ENCODE results near the gene VPS13C.

VPS13C gene

GRCh38 chr15:61888074-61888780 lies 172.0 kb downstream of the VPS13C start:
- Histone ChIP-seq H3K27me3 (ENCODE audit: low read depth, low read length) (no peaks in the 10 kb centered on the region), H3K36me3 (ENCODE audit: control insufficient read depth in 1 of 2, insufficient read depth in 2 of 2, low read length in 2 of 2) (peaks cover 27 to 30% of the 10 kb centered on the region in 2 donors), H3K9me3 (ENCODE audit: control insufficient read depth in 1 of 2, low read length in 2 of 2) (peaks cover 3 to 4% of the 10 kb centered on the region in 2 donors), H3K4me1 (ENCODE audit: control insufficient read depth in 1 of 2, insufficient read depth in 2 of 2, low read length in 2 of 2) (no peaks in the 10 kb centered on the region), H3K27ac (ENCODE audit: low read length) (no peak overlapping the region), H3K4me3 (ENCODE audit: low read depth in 1 of 2, low read length in 2 of 2) (no peak overlapping the region)

- Histone ChIP-seq H3K36me3 (ENCODE audit: control insufficient read depth in 1 of 2, insufficient read depth in 2 of 2, low read length in 2 of 2) (peaks cover 17 to 25% of the 10 kb centered on the region in 2 donors), H3K27ac (ENCODE audit: low read length) (peak overlapping the region; percentile 27), H3K9me3 (ENCODE audit: control insufficient read depth in 1 of 2, low read length in 2 of 2) (no peaks in the 10 kb centered on the region), H3K27me3 (ENCODE audit: low read depth, low read length) (no peaks in the 10 kb centered on the region), H3K4me1 (ENCODE audit: control insufficient read depth in 1 of 2, insufficient read depth in 2 of 2, low read length in 2 of 2) (no peaks in the 10 kb centered on the region), H3K4me3 (ENCODE audit: low read depth in 1 of 2, low read length in 2 of 2) (no peak overlapping the region)
These were observed 180.2 kb downstream of the VPS13C start for GRCh38 chr15:61880084-61880483.

DNA sequence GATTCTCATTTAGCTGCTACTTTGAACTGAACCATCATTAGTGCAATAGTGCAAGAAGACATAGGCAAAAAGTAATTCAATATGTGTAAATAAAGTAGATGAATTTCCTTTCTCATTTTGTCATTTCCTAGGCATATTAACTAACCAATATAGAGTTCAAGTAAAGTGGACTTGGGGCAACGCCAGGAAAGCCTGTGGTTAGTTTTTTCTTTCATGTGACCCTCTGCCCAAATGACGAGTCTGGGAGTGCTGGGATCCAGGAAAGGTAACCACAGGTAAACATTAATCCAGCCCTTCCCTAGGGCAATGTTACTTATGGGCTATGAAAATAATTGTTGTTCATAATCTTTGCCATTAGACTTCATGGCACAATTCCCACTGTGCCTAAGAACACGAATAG lies 181.0 kb downstream of the VPS13C start:
- H3K27ac ChIP-seq (ENCODE audit: low read length): no peak overlapping the region
- H3K4me1 ChIP-seq (ENCODE audit: control insufficient read depth in 1 of 2, insufficient read depth in 2 of 2, low read length in 2 of 2): no peaks in the 10 kb centered on the region
- H3K27me3 ChIP-seq (ENCODE audit: low read depth, low read length): no peaks in the 10 kb centered on the region
- H3K9me3 ChIP-seq (ENCODE audit: control insufficient read depth in 1 of 2, low read length in 2 of 2): no peaks in the 10 kb centered on the region
- H3K36me3 ChIP-seq (ENCODE audit: control insufficient read depth in 1 of 2, insufficient read depth in 2 of 2, low read length in 2 of 2): peaks cover 18 to 26% of the 10 kb centered on the region in 2 donors
- H3K4me3 ChIP-seq (ENCODE audit: low read depth in 1 of 2, low read length in 2 of 2): no peak overlapping the region

- H3K27ac ChIP-seq (ENCODE audit: low read length): no peak overlapping the region
- peaks cover 27 to 38% of the 10 kb centered on the region in 2 donors for H3K36me3 ChIP-seq (ENCODE audit: control insufficient read depth in 1 of 2, insufficient read depth in 2 of 2, low read length in 2 of 2)
- no peak overlapping the region for H3K4me3 ChIP-seq (ENCODE audit: low read depth in 1 of 2, low read length in 2 of 2)
- H3K27me3 ChIP-seq (ENCODE audit: low read depth, low read length): no peaks in the 10 kb centered on the region
- H3K4me1 ChIP-seq (ENCODE audit: control insufficient read depth in 1 of 2, insufficient read depth in 2 of 2, low read length in 2 of 2): no peaks in the 10 kb centered on the region
- H3K9me3 ChIP-seq (ENCODE audit: control insufficient read depth in 1 of 2, low read length in 2 of 2): no peaks in the 10 kb centered on the region
These were observed 188.2 kb downstream of the VPS13C start for GRCh38 chr15:61871926-61872522.

DNA sequence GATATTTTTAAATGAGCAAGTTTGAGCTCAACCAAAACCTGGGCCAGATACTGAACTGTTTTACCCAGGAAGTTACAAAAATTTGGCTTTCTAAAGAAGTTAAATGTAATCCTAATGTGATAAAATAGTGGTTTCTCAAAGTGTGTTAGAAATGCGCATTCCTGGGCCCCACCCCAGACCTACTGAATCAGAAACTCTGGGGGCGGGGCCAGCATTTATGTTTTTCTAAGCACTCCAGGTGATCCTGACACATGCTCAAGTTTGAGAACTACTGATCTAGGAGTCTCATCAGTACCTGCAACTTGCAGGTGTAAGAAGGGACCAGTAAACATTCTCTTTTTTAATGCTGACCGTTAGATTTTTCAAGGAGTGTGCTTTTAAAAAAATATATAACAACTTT lies 190.6 kb downstream of the VPS13C start:
- Histone ChIP-seq H3K27ac (ENCODE audit: low read length) (no peak overlapping the region), H3K4me3 (ENCODE audit: low read depth in 1 of 2, low read length in 2 of 2) (no peak overlapping the region), H3K9me3 (ENCODE audit: control insufficient read depth in 1 of 2, low read length in 2 of 2) (no peaks in the 10 kb centered on the region), H3K27me3 (ENCODE audit: low read depth, low read length) (no peaks in the 10 kb centered on the region), H3K36me3 (ENCODE audit: control insufficient read depth in 1 of 2, insufficient read depth in 2 of 2, low read length in 2 of 2) (peaks cover 23 to 34% of the 10 kb centered on the region in 2 donors), H3K4me1 (ENCODE audit: control insufficient read depth in 1 of 2, insufficient read depth in 2 of 2, low read length in 2 of 2) (no peaks in the 10 kb centered on the region)

- Histone ChIP-seq H3K36me3 (ENCODE audit: control insufficient read depth in 1 of 2, insufficient read depth in 2 of 2, low read length in 2 of 2) (peaks cover 14 to 18% of the 10 kb centered on the region in 2 donors), H3K27me3 (ENCODE audit: low read depth, low read length) (no peaks in the 10 kb centered on the region), H3K4me1 (ENCODE audit: control insufficient read depth in 1 of 2, insufficient read depth in 2 of 2, low read length in 2 of 2) (no peaks in the 10 kb centered on the region), H3K4me3 (ENCODE audit: low read depth in 1 of 2, low read length in 2 of 2) (no peak overlapping the region), H3K9me3 (ENCODE audit: control insufficient read depth in 1 of 2, low read length in 2 of 2) (no peaks in the 10 kb centered on the region), H3K27ac (ENCODE audit: low read length) (no peak overlapping the region)
These were observed 198.3 kb downstream of the VPS13C start for GRCh38 chr15:61861962-61862361.

- peak overlapping the region; percentile 12 for H3K27ac ChIP-seq (ENCODE audit: low read length)
- H3K36me3 ChIP-seq (ENCODE audit: control insufficient read depth in 1 of 2, insufficient read depth in 2 of 2, low read length in 2 of 2): peaks cover 15 to 23% of the 10 kb centered on the region in 2 donors
- H3K27me3 ChIP-seq (ENCODE audit: low read depth, low read length): no peaks in the 10 kb centered on the region
- no peaks in the 10 kb centered on the region for H3K9me3 ChIP-seq (ENCODE audit: control insufficient read depth in 1 of 2, low read length in 2 of 2)
- H3K4me1 ChIP-seq (ENCODE audit: control insufficient read depth in 1 of 2, insufficient read depth in 2 of 2, low read length in 2 of 2): no peaks in the 10 kb centered on the region
- H3K4me3 ChIP-seq (ENCODE audit: low read depth in 1 of 2, low read length in 2 of 2): no peak overlapping the region
These were observed 202.9 kb downstream of the VPS13C start for GRCh38 chr15:61857169-61857829.

- H3K4me1 ChIP-seq (ENCODE audit: control insufficient read depth in 1 of 2, insufficient read depth in 2 of 2, low read length in 2 of 2): no peaks in the 10 kb centered on the region
- no peak overlapping the region for H3K27ac ChIP-seq (ENCODE audit: low read length)
- peaks cover 20 to 31% of the 10 kb centered on the region in 2 donors for H3K36me3 ChIP-seq (ENCODE audit: control insufficient read depth in 1 of 2, insufficient read depth in 2 of 2, low read length in 2 of 2)
- no peaks in the 10 kb centered on the region for H3K27me3 ChIP-seq (ENCODE audit: low read depth, low read length)
- H3K4me3 ChIP-seq (ENCODE audit: low read depth in 1 of 2, low read length in 2 of 2): no peak overlapping the region
- H3K9me3 ChIP-seq (ENCODE audit: control insufficient read depth in 1 of 2, low read length in 2 of 2): no peaks in the 10 kb centered on the region
These were observed 204.0 kb downstream of the VPS13C start for GRCh38 chr15:61856295-61856694.

GRCh38 chr15:61853195-61853594 lies 207.1 kb downstream of the VPS13C start:
- Histone ChIP-seq H3K9me3 (ENCODE audit: control insufficient read depth in 1 of 2, low read length in 2 of 2) (no peaks in the 10 kb centered on the region), H3K27me3 (ENCODE audit: low read depth, low read length) (no peaks in the 10 kb centered on the region), H3K27ac (ENCODE audit: low read length) (no peak overlapping the region), H3K4me1 (ENCODE audit: control insufficient read depth in 1 of 2, insufficient read depth in 2 of 2, low read length in 2 of 2) (no peaks in the 10 kb centered on the region), H3K36me3 (ENCODE audit: control insufficient read depth in 1 of 2, insufficient read depth in 2 of 2, low read length in 2 of 2) (peaks cover 16 to 36% of the 10 kb centered on the region in 2 donors), H3K4me3 (ENCODE audit: low read depth in 1 of 2, low read length in 2 of 2) (no peak overlapping the region)

DNA sequence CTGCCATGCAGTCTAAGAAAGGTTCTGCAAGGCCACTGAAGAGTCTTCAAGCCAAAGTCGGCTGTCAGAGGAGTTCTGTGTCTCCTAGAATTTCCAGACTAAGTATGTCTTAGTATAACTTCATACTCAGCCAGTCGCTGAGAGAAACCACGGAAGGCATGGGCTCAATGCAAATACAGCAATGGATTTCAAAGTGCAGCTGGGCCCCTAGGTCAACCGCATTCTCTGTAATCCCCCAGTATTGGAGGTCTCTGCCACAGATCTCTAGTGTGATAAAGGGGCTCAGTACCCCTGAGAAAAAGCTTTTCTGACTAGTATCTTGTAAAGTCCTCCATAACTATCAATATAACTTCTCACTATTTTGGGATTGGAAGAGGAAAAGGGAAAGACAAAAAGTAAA lies 208.3 kb downstream of the VPS13C start:
- H3K27ac ChIP-seq (ENCODE audit: low read length): no peak overlapping the region
- no peaks in the 10 kb centered on the region for H3K27me3 ChIP-seq (ENCODE audit: low read depth, low read length)
- peaks cover 16 to 27% of the 10 kb centered on the region in 2 donors for H3K36me3 ChIP-seq (ENCODE audit: control insufficient read depth in 1 of 2, insufficient read depth in 2 of 2, low read length in 2 of 2)
- no peaks in the 10 kb centered on the region for H3K4me1 ChIP-seq (ENCODE audit: control insufficient read depth in 1 of 2, insufficient read depth in 2 of 2, low read length in 2 of 2)
- no peaks in the 10 kb centered on the region for H3K9me3 ChIP-seq (ENCODE audit: control insufficient read depth in 1 of 2, low read length in 2 of 2)
- no peak overlapping the region for H3K4me3 ChIP-seq (ENCODE audit: low read depth in 1 of 2, low read length in 2 of 2)

DNA sequence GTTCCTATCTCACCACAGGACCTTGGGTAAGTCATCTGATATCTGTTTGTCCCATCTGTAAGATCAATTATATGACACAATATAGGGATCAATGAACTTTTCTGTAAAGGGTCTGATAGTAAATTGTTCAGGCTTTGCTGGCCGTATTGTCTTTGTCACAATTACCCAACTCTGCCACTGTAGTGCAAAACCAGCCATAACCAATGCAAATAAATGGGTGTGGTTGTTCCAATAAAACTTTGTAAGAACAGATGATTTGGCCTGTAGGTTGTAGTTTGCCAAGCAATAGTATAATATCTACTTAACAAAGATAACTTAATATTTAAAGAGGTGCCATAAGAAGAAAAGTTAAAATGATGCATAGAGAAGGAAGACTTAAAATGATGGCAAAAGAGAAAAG lies 210.8 kb downstream of the VPS13C start:
- peaks cover 11 to 19% of the 10 kb centered on the region in 2 donors for H3K36me3 ChIP-seq (ENCODE audit: control insufficient read depth in 1 of 2, insufficient read depth in 2 of 2, low read length in 2 of 2)
- no peak overlapping the region for H3K27ac ChIP-seq (ENCODE audit: low read length)
- no peaks in the 10 kb centered on the region for H3K27me3 ChIP-seq (ENCODE audit: low read depth, low read length)
- H3K4me3 ChIP-seq (ENCODE audit: low read depth in 1 of 2, low read length in 2 of 2): no peak overlapping the region
- H3K4me1 ChIP-seq (ENCODE audit: control insufficient read depth in 1 of 2, insufficient read depth in 2 of 2, low read length in 2 of 2): no peaks in the 10 kb centered on the region
- H3K9me3 ChIP-seq (ENCODE audit: control insufficient read depth in 1 of 2, low read length in 2 of 2): no peaks in the 10 kb centered on the region

Data from muscle layer of duodenum (tissue), 2 donors.